GM12873 (cell line): ENCODE data around the gene RAB11B.

Experiments
- TF ChIP-seq, protein P1 (sequence below): IDR thresholded peaks from 2 replicates; pipeline ENCODE4 v1.5.1; 2012; ENCODE audit warnings: low read depth, mild to moderate bottlenecking, moderate library complexity, low read length, control low read depth; ENCODE audit not compliant: insufficient read depth; ENCODE audit errors: missing control alignments

The RAB11B gene

DNA sequence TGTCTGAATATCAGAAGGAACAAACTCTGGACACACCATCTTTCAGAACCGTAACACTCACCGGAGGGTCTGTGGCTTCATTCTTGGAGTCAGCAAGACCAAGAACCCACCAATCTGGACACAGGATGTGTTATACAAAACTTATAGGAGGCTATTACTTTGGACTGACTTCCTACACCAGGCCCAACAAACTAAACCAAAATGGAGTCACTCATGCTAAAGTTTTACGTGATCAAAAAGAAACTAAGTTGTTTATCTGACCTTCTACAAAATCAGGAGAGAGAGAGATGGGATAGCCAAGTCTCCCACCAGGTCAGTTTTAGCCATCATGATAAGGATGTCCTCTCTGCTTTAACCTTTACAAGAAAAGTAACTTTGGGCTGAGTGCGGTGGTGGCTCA, 3.2 kb upstream of the RAB11B start:
- TF ChIP-seq, protein P1, sequence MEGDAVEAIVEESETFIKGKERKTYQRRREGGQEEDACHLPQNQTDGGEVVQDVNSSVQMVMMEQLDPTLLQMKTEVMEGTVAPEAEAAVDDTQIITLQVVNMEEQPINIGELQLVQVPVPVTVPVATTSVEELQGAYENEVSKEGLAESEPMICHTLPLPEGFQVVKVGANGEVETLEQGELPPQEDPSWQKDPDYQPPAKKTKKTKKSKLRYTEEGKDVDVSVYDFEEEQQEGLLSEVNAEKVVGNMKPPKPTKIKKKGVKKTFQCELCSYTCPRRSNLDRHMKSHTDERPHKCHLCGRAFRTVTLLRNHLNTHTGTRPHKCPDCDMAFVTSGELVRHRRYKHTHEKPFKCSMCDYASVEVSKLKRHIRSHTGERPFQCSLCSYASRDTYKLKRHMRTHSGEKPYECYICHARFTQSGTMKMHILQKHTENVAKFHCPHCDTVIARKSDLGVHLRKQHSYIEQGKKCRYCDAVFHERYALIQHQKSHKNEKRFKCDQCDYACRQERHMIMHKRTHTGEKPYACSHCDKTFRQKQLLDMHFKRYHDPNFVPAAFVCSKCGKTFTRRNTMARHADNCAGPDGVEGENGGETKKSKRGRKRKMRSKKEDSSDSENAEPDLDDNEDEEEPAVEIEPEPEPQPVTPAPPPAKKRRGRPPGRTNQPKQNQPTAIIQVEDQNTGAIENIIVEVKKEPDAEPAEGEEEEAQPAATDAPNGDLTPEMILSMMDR: no peak

DNA sequence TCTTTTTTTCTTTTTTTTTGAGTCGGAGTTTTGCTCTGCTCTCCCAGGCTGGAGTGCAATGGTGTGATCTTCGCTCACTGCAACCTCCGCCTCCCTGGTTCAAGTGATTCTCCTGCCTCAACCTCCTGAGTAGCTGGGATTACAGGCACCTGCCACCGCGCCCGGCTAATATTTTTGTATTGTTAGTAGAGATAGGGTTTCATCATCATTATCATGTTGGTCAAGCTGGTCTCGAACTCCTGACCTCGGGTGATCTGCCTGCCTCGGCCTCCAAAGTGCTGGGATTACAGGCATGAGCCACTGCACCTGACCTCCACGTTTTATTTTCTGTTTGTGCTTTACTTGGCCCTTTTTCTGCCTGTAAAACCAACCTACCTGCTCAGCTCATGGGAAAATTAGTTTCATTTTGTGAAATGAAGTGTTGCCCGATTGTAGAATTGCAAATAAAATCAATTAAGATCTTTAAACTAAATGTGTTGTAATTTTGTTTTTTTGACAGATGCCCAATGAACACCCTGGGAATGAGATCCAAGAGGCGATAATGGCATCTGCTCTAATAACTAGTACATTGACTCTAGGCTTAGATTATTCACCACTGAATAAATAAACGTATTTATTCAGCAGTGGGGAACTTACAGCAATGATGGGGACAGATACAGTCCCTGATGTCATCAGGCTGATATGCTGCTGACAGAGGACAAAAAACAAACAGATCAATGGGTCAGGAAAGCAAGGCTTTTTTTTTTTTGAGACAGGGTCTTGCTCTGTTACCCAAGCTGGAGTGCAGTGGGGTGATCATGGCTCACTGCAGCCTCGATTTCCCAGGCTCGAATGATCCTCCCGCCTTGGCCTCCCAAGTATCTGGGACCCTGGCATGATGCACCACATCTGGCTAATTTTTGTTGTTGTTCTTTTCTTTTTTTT, 2.2 kb upstream of the RAB11B start:
- TF ChIP-seq, protein P1: no peak

DNA sequence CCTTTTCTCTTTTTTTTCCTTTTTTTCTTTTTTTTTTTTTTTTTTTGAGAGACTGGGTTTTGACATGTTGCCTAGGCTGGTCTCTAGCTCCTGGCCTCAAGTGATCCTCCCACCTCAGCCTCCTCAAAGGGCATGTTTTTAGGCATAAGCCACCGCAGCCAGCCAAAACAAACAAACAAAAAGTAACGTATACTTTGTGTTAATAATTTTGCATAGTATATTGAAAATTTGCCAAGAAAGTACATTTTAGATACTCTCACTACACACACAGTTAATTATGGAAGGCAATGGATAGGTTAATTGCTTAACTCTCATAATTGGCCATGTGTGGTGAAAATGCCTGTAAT, 1.6 kb upstream of the RAB11B start:
- TF ChIP-seq, protein P1: no peak

DNA sequence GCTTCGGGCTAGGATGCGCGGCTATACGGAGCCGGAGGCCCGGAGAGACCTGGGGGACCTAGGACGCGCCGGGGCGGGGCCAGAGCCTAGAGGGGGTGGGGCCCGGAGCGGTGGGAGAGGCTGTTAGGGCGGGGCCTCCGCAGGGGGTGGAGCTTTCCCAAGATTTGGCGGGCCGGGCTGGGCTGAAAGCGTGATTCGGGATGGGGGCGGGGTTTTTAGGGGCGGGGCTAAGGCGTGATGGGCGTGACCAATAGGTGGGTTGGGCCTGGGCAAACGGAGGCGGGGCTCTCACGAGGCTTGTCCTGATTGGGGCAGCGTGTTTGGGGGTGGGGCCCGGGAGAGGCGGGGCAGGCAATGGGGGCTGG, 439 bp downstream of the RAB11B start:
- TF ChIP-seq, protein P1: no peak

DNA sequence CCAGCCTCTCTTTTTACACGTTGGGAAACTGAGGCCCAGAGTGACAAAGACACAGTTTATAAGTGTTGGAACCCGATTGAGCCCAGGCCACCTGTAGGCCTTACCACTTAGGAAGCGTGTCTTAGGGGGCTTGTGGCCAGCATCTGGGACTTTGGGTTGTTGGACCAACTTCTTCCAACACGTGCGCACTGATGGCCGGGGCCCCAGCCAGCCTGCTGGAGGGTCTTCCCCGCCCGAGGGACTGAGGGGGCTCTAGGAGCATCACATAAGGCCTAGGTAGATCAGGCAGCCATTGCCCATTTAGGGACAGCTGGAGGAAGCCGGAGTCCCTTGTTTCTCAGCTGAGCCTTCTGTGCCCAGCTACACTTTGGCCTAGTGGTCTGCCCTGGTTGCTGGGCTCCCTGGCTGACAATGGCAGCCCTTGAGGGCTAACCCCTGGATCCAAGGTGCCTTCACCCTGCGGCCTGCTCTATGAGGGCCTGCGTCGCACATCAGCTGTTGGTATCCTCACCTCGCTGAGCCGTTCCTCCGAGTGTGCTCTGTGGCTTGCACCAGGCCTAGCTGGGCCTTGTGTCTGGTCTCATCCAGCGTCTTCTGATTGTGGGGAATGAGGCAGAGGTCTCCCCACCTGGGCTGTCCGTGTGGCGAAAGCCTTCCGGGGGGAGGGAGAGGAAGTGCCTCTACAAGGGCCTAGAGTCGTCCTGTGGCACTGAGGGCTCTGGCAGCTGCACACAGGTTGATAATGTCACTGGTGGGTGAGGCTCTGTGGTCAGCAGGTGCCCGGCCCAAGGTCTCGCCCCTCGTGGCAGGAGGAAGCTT, 1.2 kb downstream of the RAB11B start:
- TF ChIP-seq, protein P1: no peak

DNA sequence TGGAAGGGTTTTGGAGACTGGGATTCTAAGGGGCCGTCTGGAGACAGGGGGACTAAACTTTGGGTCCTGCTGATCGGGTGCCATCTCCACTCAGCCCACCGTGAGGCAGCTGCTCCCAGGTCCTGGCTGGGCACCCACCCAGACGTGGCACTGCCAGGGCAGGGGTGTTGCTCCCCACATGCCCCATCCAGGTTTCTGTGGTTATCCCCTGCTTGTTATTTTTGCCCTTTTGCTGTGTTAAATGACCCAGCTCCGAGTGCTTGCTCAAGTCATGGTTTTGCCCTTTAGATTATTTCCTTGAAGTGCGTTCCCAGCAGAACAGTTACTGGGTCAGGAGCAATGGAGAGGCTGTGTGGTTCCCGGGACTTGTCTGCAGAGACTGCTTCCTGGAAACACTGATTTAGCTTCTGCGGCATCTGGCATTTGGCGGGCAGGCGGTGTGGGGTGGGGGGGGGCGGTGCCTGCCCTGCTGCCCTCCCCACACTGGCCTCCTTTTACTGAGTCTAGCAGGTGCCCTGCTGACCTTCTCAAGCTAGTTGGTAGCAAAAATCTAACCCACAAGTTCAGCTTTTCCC, 1.9 kb downstream of the RAB11B start:
- TF ChIP-seq, protein P1: no peak

DNA sequence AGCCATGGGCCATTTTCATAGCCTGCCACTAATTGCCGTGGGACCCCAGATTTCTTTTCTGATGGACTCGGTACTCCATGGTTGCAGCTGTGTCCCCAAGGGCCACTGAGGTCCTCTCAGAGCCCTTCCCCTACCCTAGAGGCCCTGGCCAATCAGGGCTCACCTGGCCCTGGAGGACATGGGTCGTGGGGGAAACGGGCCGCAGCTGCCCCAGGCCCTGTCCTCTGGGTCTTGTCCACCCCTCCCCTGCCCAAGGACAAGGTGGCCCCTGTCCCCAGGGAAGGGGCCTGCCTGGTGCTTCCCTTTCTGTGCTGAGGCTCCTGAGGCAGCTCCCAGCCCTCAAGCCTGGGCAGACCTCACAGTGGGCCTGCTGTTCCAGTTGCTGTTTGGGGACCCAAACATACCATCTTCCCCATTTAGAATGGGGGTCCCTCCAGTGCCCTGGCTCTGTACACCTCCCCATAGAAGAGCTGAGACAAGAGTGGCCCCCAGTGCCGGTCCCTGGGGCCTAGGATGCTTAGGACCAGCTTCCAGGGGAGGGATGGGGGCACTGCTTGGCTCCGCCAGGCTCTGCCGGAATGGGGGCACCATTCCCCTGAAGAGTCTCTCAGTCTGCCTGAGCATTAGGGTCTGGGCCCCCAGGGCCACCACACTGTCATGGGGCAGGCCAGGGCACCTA, 3.2 kb downstream of the RAB11B start:
- TF ChIP-seq, protein P1: no peak
